Trophoblast cell (in vitro differentiated cells and primary cell): ENCODE data around the gene LTV1.
"Not testable (repeated sequence)": the region's sequence is repeated elsewhere in the genome, so short reads cannot be mapped to it uniquely, and the experiment has no call there.

ENCODE experiments used
- DNase-seq, 2 donors: peaks; one replicate each; pipeline ENCODE4 v3.0.0-alpha.2; 2016
- H2AFZ ChIP-seq: 2 replicates; pipeline ENCODE4 v1.6.1; 2013; ENCODE audit warnings: low read length, moderate library complexity, mild to moderate bottlenecking; ENCODE audit not compliant: insufficient read depth, poor library complexity
- H2AK5ac ChIP-seq: 2 replicates; pipeline ENCODE4 v1.6.1; 2013; ENCODE audit warnings: mild to moderate bottlenecking, low read length
- H2BK120ac ChIP-seq: 2 replicates; pipeline ENCODE4 v1.6.1; 2013; ENCODE audit warnings: low read length, mild to moderate bottlenecking, moderate library complexity; ENCODE audit not compliant: insufficient read depth, poor library complexity
- H2BK12ac ChIP-seq: 2 replicates; pipeline ENCODE4 v1.6.1; 2013; ENCODE audit warnings: mild to moderate bottlenecking, low read length, moderate library complexity
- H2BK5ac ChIP-seq: 2 replicates; pipeline ENCODE4 v1.6.1; 2013; ENCODE audit warnings: low read length, low read depth, moderate library complexity, mild to moderate bottlenecking; ENCODE audit not compliant: poor library complexity
- H3K14ac ChIP-seq: 2 replicates; pipeline ENCODE4 v1.6.1; 2013; ENCODE audit warnings: mild to moderate bottlenecking, low read length
- H3K18ac ChIP-seq: 2 replicates; pipeline ENCODE4 v1.6.1; 2013; ENCODE audit warnings: mild to moderate bottlenecking, low read length
- H3K23ac ChIP-seq: 2 replicates; pipeline ENCODE4 v1.6.1; 2013; ENCODE audit warnings: low read length
- H3K27ac ChIP-seq: 2 replicates; pipeline ENCODE4 v1.5.1; 2013; ENCODE audit warnings: low read depth, mild to moderate bottlenecking, inconsistent platforms, low read length, moderate library complexity
- H3K27me3 ChIP-seq: 2 replicates; pipeline ENCODE4 v1.6.1; 2013; ENCODE audit warnings: inconsistent platforms, mild to moderate bottlenecking, low read length, moderate library complexity; ENCODE audit not compliant: insufficient read depth
- H3K36me3 ChIP-seq, 2 experiments: 1 replicate in 1 of 2; 2 replicates in 1 of 2; pipeline ENCODE4 v1.6.1; 2013; ENCODE audit warnings: low read length in 2 of 2, mild to moderate bottlenecking in 2 of 2, moderate library complexity in 1 of 2; ENCODE audit not compliant: insufficient read depth in 2 of 2, control insufficient read depth in 1 of 2
- H3K4ac ChIP-seq: 2 replicates; pipeline ENCODE4 v1.6.1; 2013; ENCODE audit warnings: low read depth, mild to moderate bottlenecking, low read length, moderate library complexity
- H3K4me1 ChIP-seq, 2 experiments: 1 replicate in 1 of 2; 2 replicates in 1 of 2; pipeline ENCODE4 v1.6.1; 2013; ENCODE audit warnings: low read length in 2 of 2, mild to moderate bottlenecking in 2 of 2, moderate library complexity in 1 of 2; ENCODE audit not compliant: insufficient read depth in 2 of 2, control insufficient read depth in 1 of 2
- H3K4me2 ChIP-seq: 2 replicates; pipeline ENCODE4 v1.6.1; 2013; ENCODE audit warnings: inconsistent platforms, mild to moderate bottlenecking, low read length, moderate library complexity
- H3K4me3 ChIP-seq: 2 replicates; pipeline ENCODE4 v1.5.1; 2013; ENCODE audit warnings: mild to moderate bottlenecking, low read depth, low read length, inconsistent platforms
- H3K79me1 ChIP-seq: one replicate; pipeline ENCODE4 v1.6.1; 2013; ENCODE audit warnings: low read length
- H3K79me2 ChIP-seq: 2 replicates; pipeline ENCODE4 v1.6.1; 2013; ENCODE audit warnings: low read length, mild to moderate bottlenecking; ENCODE audit not compliant: control insufficient read depth, insufficient read depth, poor library complexity
- H3K9ac ChIP-seq: 2 replicates; pipeline ENCODE4 v1.6.1; 2013; ENCODE audit warnings: mild to moderate bottlenecking, low read length
- H3K9me3 ChIP-seq: 2 replicates; pipeline ENCODE4 v1.6.1; 2013; ENCODE audit warnings: low read depth, mild to moderate bottlenecking, control low read depth, inconsistent platforms, low read length; ENCODE audit not compliant: insufficient read depth
- H4K12ac ChIP-seq: 2 replicates; pipeline ENCODE4 v1.6.1; 2013; ENCODE audit warnings: low read depth, mild to moderate bottlenecking, low read length, moderate library complexity
- H4K8ac ChIP-seq: 2 replicates; pipeline ENCODE4 v1.6.1; 2013; ENCODE audit warnings: low read depth, mild to moderate bottlenecking, low read length, moderate library complexity
- H4K91ac ChIP-seq: one replicate; pipeline ENCODE4 v1.6.1; 2013; ENCODE audit warnings: low read depth, mild to moderate bottlenecking, low read length, moderate library complexity
- WGBS: extraction: QIAGEN DNeasy Blood & Tissue Kit; methylation state at CpG from one replicate; pipeline ENCODE4 v1.1.7; 2013; ENCODE audit warnings: missing lambda C conversion rate; ENCODE audit not compliant: insufficient read length, insufficient coverage; ENCODE audit errors: extremely low coverage; 5-methylcytosine and 5-hydroxymethylcytosine counted together

The LTV1 gene

DNA sequence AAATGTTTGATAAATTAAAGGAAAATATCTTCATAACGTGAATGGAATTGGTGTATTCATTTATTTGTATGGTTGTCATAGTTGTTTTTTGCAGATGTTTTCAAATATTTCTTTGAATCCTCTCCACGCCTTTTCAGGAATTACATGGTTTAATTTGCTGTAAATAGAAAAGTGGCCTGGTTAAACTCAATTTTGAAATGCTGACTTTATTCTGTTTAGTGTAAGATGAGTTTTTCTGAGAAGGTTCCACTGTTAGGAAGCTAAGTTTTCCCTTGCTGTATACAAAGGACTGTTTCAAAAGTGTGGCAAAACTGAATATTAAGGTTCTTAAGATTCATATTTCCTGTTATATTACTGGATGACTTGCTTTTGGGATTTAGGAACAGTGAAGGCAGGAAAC, 20.6 kb downstream of the LTV1 start:
- H3K36me3 ChIP-seq, result peaks cover 1 to 13% of the 10 kb centered on the region in 2 experiments
- H3K9me3 ChIP-seq, result no peaks in the 10 kb centered on the region
- H4K12ac ChIP-seq, result no peak overlapping the region
- no peak overlapping the region for H3K4me3 ChIP-seq
- no peak overlapping the region for H3K4ac ChIP-seq
- H3K18ac ChIP-seq, result no peak overlapping the region
- no peak overlapping the region for H2BK120ac ChIP-seq
- no peak overlapping the region for H4K8ac ChIP-seq
- DNase-seq, result no peak
- no peak overlapping the region for H3K14ac ChIP-seq
- no CpG with 5 or more reads among the region's 2 CpGs for WGBS
- H3K79me1 ChIP-seq, result no peaks in the 10 kb centered on the region
- H2AFZ ChIP-seq, result no peak overlapping the region
- no peak overlapping the region for H2BK12ac ChIP-seq
- no peak overlapping the region for H3K23ac ChIP-seq
- H3K4me1 ChIP-seq, result no peaks in the 10 kb centered on the region
- no peak overlapping the region for H3K9ac ChIP-seq
- no peaks in the 10 kb centered on the region for H3K27me3 ChIP-seq
- no peaks in the 10 kb centered on the region for H3K79me2 ChIP-seq
- no peak overlapping the region for H3K4me2 ChIP-seq
- no peak overlapping the region for H2BK5ac ChIP-seq
- no peak overlapping the region for H2AK5ac ChIP-seq
- H3K27ac ChIP-seq, result no peak overlapping the region
- no peak overlapping the region for H4K91ac ChIP-seq

DNA sequence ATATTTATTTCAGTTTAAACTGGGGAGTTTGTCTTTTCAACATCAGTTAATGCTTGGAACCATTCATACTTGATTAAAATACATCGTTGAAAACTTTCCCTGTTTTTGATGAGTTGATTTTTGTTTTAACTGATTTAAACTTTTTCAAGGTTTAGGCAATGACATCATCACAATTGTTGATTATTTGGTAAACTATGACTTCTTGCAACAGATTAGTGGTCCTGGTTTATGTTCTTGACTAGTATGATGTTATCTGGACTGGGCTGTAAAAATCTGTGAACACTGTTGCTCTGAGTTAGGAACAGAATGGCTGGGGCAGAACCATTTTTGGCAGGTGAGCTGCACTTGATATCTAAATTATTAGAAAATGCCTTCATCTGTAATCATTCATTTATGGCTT, 21.1 kb downstream of the LTV1 start, which contains the start of gene ZC2HC1B:
TSS of gene ZC2HC1B (plus strand) at position 241 of the 400 bp plus-strand sequence. CDS start at position 307, 66 bp downstream.
- Histone ChIP-seq H3K79me2 (no peaks in the 10 kb centered on the region), H3K4ac (no peak within 1 kb of the TSS), H3K27ac (no peak within 1 kb of the TSS), H2AK5ac (no peak within 1 kb of the TSS), H3K4me1 (no peaks in the 10 kb centered on the region), H3K4me3 (no peak within 1 kb of the TSS), H3K9me3 (no peaks in the 10 kb centered on the region), H4K91ac (no peak within 1 kb of the TSS), H3K27me3 (no peaks in the 10 kb centered on the region), H2BK5ac (no peak within 1 kb of the TSS), H4K8ac (no peak within 1 kb of the TSS), H3K9ac (no peak within 1 kb of the TSS), H2BK120ac (no peak within 1 kb of the TSS), H3K36me3 (peaks cover 1 to 13% of the 10 kb centered on the region in 2 experiments), H3K4me2 (no peak within 1 kb of the TSS), H3K23ac (no peak within 1 kb of the TSS), H4K12ac (no peak within 1 kb of the TSS), H3K14ac (no peak within 1 kb of the TSS), H2BK12ac (no peak within 1 kb of the TSS), H2AFZ (no peak within 1 kb of the TSS), H3K79me1 (no peaks in the 10 kb centered on the region), H3K18ac (no peak within 1 kb of the TSS)
- no peak for DNase-seq
- WGBS, result no CpG with 5 or more reads among the region's 1 CpG

DNA sequence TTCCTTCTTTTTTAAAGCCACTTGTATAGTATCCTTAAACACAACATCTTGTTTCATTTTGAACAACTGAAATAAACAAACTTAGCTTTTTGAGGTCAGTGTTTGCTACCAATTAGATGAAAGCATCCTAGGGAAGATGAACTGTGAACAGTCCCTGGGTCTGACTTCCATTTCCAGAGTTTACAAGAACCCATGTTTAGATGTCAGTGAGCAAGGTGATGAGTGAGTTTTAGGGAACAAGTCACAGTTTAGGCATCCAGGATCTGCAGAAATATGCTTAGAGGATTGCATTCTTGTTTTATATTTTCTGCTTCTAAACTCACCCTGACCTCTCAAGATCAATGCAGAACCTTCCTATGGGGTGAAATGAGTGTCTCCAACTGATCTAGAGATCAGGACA, 24.1 kb downstream of the LTV1 start:
- no peak overlapping the region for H3K9ac ChIP-seq
- DNase-seq, result no peak
- H3K4me1 ChIP-seq, result no peaks in the 10 kb centered on the region
- no peak overlapping the region for H3K4ac ChIP-seq
- H3K14ac ChIP-seq, result no peak overlapping the region
- H3K36me3 ChIP-seq, result peaks cover 0 to 8% of the 10 kb centered on the region in 2 experiments
- no peak overlapping the region for H2BK12ac ChIP-seq
- H3K4me3 ChIP-seq, result no peak overlapping the region
- H2BK5ac ChIP-seq, result no peak overlapping the region
- H3K79me2 ChIP-seq, result no peaks in the 10 kb centered on the region
- no peak overlapping the region for H3K18ac ChIP-seq
- H3K9me3 ChIP-seq, result no peaks in the 10 kb centered on the region
- no peak overlapping the region for H2AK5ac ChIP-seq
- no peak overlapping the region for H4K12ac ChIP-seq
- H3K23ac ChIP-seq, result no peak overlapping the region
- H2BK120ac ChIP-seq, result no peak overlapping the region
- no peaks in the 10 kb centered on the region for H3K79me1 ChIP-seq
- H3K27ac ChIP-seq, result no peak overlapping the region
- no peak overlapping the region for H4K91ac ChIP-seq
- H4K8ac ChIP-seq, result no peak overlapping the region
- H3K27me3 ChIP-seq, result no peaks in the 10 kb centered on the region
- H2AFZ ChIP-seq, result no peak overlapping the region
- no peak overlapping the region for H3K4me2 ChIP-seq

DNA sequence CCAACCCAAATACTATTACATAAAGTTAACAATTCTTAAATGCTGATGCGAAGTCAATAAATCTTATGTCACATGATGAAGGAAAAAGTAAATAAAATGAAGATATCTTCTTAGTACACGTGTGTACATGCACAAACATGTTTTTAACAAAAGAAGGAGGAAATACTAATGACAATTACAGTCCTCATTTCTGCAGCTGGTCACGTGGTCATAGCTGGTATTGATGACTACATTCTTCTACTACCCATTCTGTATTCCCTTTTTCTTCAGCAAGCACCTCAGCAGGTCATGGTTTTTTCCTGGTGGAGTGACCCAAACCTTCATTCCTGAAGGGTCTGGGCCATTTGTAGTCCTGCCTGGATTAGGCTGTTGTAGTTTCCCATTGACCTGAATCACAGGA, 25.7 kb downstream of the LTV1 start:
- H3K18ac ChIP-seq, H3K79me2 ChIP-seq: not testable (repeated sequence)

More for the DNA sequence above, 25.7 kb downstream of the LTV1 start:
- not testable (repeated sequence) for H3K79me1 ChIP-seq, H4K91ac ChIP-seq, H3K23ac ChIP-seq, DNase-seq, H2BK120ac ChIP-seq, H3K4me2 ChIP-seq, H3K27me3 ChIP-seq, H4K8ac ChIP-seq, H3K27ac ChIP-seq, H3K4me3 ChIP-seq, H4K12ac ChIP-seq, H3K9ac ChIP-seq, H2AK5ac ChIP-seq, H3K36me3 ChIP-seq, H3K9me3 ChIP-seq, H2BK12ac ChIP-seq, H2AFZ ChIP-seq, H2BK5ac ChIP-seq, H3K4ac ChIP-seq, H3K14ac ChIP-seq, H3K4me1 ChIP-seq
- no CpG with 5 or more reads among the region's 3 CpGs for WGBS
